ENCODE results near the gene NR0B2. TPM values are rescaled to one million over a fixed set of nuclear protein-coding genes. Genes with fewer than 3 reads are reported as not detected.
A peak's percentile ranks its signal among the peaks of the same experiment; 100 is the strongest.

The NR0B2 gene
- total RNA-seq, 1 experiment from 2014 or later: not detected

- no peak for DNase-seq (ENCODE audit: low read depth)
These were observed 23.0 kb upstream of the NR0B2 start for GRCh38 chr1:26936823-26937222.

- DNase-seq (ENCODE audit: low read depth): no peak
These were observed 18.8 kb upstream of the NR0B2 start for GRCh38 chr1:26932531-26932930.

GRCh38 chr1:26923711-26924110 lies 9.9 kb upstream of the NR0B2 start:
- DNase-seq (ENCODE audit: low read depth): peak; percentile 24

- DNase-seq (ENCODE audit: low read depth): no peak
These were observed 9.1 kb upstream of the NR0B2 start for GRCh38 chr1:26922901-26923300.

- DNase-seq (ENCODE audit: low read depth): peak; percentile 18
These were observed 8.6 kb upstream of the NR0B2 start for GRCh38 chr1:26922431-26922729.

- peak; percentile 95 for DNase-seq (ENCODE audit: low read depth)
These were observed 8.0 kb upstream of the NR0B2 start, which contains the start of gene NUDC for GRCh38 chr1:26921540-26922430. Gene NUDC (plus strand): TSS chr1:26921743. CDS start chr1:26921849, 106 bp downstream.

- DNase-seq (ENCODE audit: low read depth): no peak
These were observed 7.4 kb upstream of the NR0B2 start for GRCh38 chr1:26921126-26921539.

- no peak for DNase-seq (ENCODE audit: low read depth)
These were observed 1.5 kb upstream of the NR0B2 start for GRCh38 chr1:26915204-26915842.

GRCh38 chr1:26913389-26913753 lies 404 bp downstream of the NR0B2 start:
- DNase-seq (ENCODE audit: low read depth): no peak

GRCh38 chr1:26912147-26912490 lies 1.7 kb downstream of the NR0B2 start:
- DNase-seq (ENCODE audit: low read depth): no peak

GRCh38 chr1:26911399-26912146 lies 2.2 kb downstream of the NR0B2 start:
- no peak for DNase-seq (ENCODE audit: low read depth)

- no peak for DNase-seq (ENCODE audit: low read depth)
These were observed 3.2 kb downstream of the NR0B2 start for GRCh38 chr1:26910343-26911160.

- no peak for DNase-seq (ENCODE audit: low read depth)
These were observed 3.8 kb downstream of the NR0B2 start for GRCh38 chr1:26909951-26910342.

- DNase-seq (ENCODE audit: low read depth): peak; percentile 81
These were observed 6.5 kb downstream of the NR0B2 start for GRCh38 chr1:26907071-26907917.

GRCh38 chr1:26900815-26901511 lies 12.8 kb downstream of the NR0B2 start:
- no peak for DNase-seq (ENCODE audit: low read depth)

- peak; percentile 94 for DNase-seq (ENCODE audit: low read depth)
These were observed 13.6 kb downstream of the NR0B2 start, which contains the start of gene GPATCH3 for GRCh38 chr1:26900001-26900814. Gene GPATCH3 (minus strand): TSS chr1:26900467. CDS start chr1:26900442, 25 bp downstream.

GRCh38 chr1:26897351-26897750 lies 16.4 kb downstream of the NR0B2 start:
- DNase-seq (ENCODE audit: low read depth): no peak

GRCh38 chr1:26894263-26894662 lies 19.5 kb downstream of the NR0B2 start:
- DNase-seq (ENCODE audit: low read depth): no peak

- DNase-seq (ENCODE audit: low read depth): no peak
These were observed 23.3 kb downstream of the NR0B2 start for GRCh38 chr1:26890467-26890796.
